ENCODE measurements around the gene CDCA8.

CDCA8 gene

GRCh38 chr1:37660664-37661063, 31.7 kb upstream of the CDCA8 start:
- Histone ChIP-seq H2AFZ (ENCODE audit: low read length) (no peak overlapping the region), H3K9me3 (ENCODE audit: low read length) (no peaks in the 10 kb centered on the region), H3K4me1 (ENCODE audit: insufficient read depth, low read length, severe bottlenecking) (no peaks in the 10 kb centered on the region), H3K9ac (ENCODE audit: low read length) (no peak overlapping the region), H4K20me1 (ENCODE audit: insufficient read depth, low read length) (no peaks in the 10 kb centered on the region), H3K36me3 (ENCODE audit: insufficient read depth, low read length) (no peaks in the 10 kb centered on the region), H3K27me3 (ENCODE audit: insufficient read depth, low read length) (no peaks in the 10 kb centered on the region), H3K4me3 (ENCODE audit: low read depth, low read length, poor library complexity, severe bottlenecking) (no peak overlapping the region), H3K27ac (ENCODE audit: low read depth, low read length, poor library complexity, severe bottlenecking) (no peak overlapping the region), H3K9me2 (ENCODE audit: low read depth, low read length) (no peaks in the 10 kb centered on the region), H3K79me2 (ENCODE audit: insufficient read depth, low read length) (no peaks in the 10 kb centered on the region), H3F3A (ENCODE audit: insufficient read depth, low read length) (no peaks in the 10 kb centered on the region), H3K4me2 (ENCODE audit: low read length) (no peak overlapping the region)
- TF ChIP-seq EZH2 (IDR thresholded peaks at IDR 0.05; ENCODE audit: borderline replicate concordance, low read length), result no peak
- no peak for TF ChIP-seq CTCF (IDR thresholded peaks at IDR 0.05; ENCODE audit: low read length)

- H3K4me1 ChIP-seq (ENCODE audit: insufficient read depth, low read length, severe bottlenecking), result no peaks in the 10 kb centered on the region
- no peak for TF ChIP-seq CTCF (IDR thresholded peaks at IDR 0.05; ENCODE audit: low read length)
- no peak for TF ChIP-seq EZH2 (IDR thresholded peaks at IDR 0.05; ENCODE audit: borderline replicate concordance, low read length)
These were observed 30.9 kb upstream of the CDCA8 start for GRCh38 chr1:37661401-37661800.

GRCh38 chr1:37662031-37662755, 30.1 kb upstream of the CDCA8 start:
- Histone ChIP-seq H3F3A (ENCODE audit: insufficient read depth, low read length) (no peaks in the 10 kb centered on the region), H3K79me2 (ENCODE audit: insufficient read depth, low read length) (no peaks in the 10 kb centered on the region), H3K9me3 (ENCODE audit: low read length) (no peaks in the 10 kb centered on the region), H3K4me2 (ENCODE audit: low read length) (no peak overlapping the region), H3K27me3 (ENCODE audit: insufficient read depth, low read length) (no peaks in the 10 kb centered on the region), H2AFZ (ENCODE audit: low read length) (no peak overlapping the region), H3K4me1 (ENCODE audit: insufficient read depth, low read length, severe bottlenecking) (no peaks in the 10 kb centered on the region), H3K4me3 (ENCODE audit: low read depth, low read length, poor library complexity, severe bottlenecking) (no peak overlapping the region), H3K9me2 (ENCODE audit: low read depth, low read length) (no peaks in the 10 kb centered on the region), H4K20me1 (ENCODE audit: insufficient read depth, low read length) (no peaks in the 10 kb centered on the region), H3K9ac (ENCODE audit: low read length) (no peak overlapping the region), H3K27ac (ENCODE audit: low read depth, low read length, poor library complexity, severe bottlenecking) (no peak overlapping the region), H3K36me3 (ENCODE audit: insufficient read depth, low read length) (no peaks in the 10 kb centered on the region)
- TF ChIP-seq CTCF (IDR thresholded peaks at IDR 0.05; ENCODE audit: low read length), result no peak
- no peak for TF ChIP-seq EZH2 (IDR thresholded peaks at IDR 0.05; ENCODE audit: borderline replicate concordance, low read length)

More at GRCh38 chr1:37661401-37661800, 30.9 kb upstream of the CDCA8 start:
- Histone ChIP-seq H3K9ac (ENCODE audit: low read length) (no peak overlapping the region), H3K9me2 (ENCODE audit: low read depth, low read length) (no peaks in the 10 kb centered on the region), H4K20me1 (ENCODE audit: insufficient read depth, low read length) (no peaks in the 10 kb centered on the region), H3K27ac (ENCODE audit: low read depth, low read length, poor library complexity, severe bottlenecking) (no peak overlapping the region), H3K4me2 (ENCODE audit: low read length) (no peak overlapping the region), H3K9me3 (ENCODE audit: low read length) (no peaks in the 10 kb centered on the region), H2AFZ (ENCODE audit: low read length) (no peak overlapping the region), H3K79me2 (ENCODE audit: insufficient read depth, low read length) (no peaks in the 10 kb centered on the region), H3K27me3 (ENCODE audit: insufficient read depth, low read length) (no peaks in the 10 kb centered on the region), H3F3A (ENCODE audit: insufficient read depth, low read length) (no peaks in the 10 kb centered on the region), H3K36me3 (ENCODE audit: insufficient read depth, low read length) (no peaks in the 10 kb centered on the region), H3K4me3 (ENCODE audit: low read depth, low read length, poor library complexity, severe bottlenecking) (no peak overlapping the region)

Data from OCI-LY1 (cell line).